B cell (primary cell): Measurements from ENCODE around the gene TCF3. TPM values are rescaled to one million over a fixed set of nuclear protein-coding genes. Genes with fewer than 3 reads are reported as not detected.

Experiments used
- ATAC-seq: fragments of 200-7000 bp; cut with Tn5 transposase; one replicate; pipeline ENCODE4 v1.10.0; 2021; ENCODE audit warnings: low read depth, mild to moderate bottlenecking, moderate number of reproducible peaks, moderate library complexity
- CTCF ChIA-PET: fragments of 350-600 bp; sonication (Branson Sonifier 250); formaldehyde crosslinking; loops from one replicate; lab custom pipeline; 2021; ENCODE audit warnings: antibody characterized with exemption, inconsistent platforms; lab: Charles Lee
- POLR2A ChIA-PET: fragments of 350-600 bp; sonication (Branson Sonifier 250); formaldehyde crosslinking; loops from one replicate; lab custom pipeline; 2021; ENCODE audit warnings: antibody characterized with exemption; lab: Charles Lee
- DNase-seq: peaks from one replicate; pipeline ENCODE4 v3.0.0; 2013
- H2AFZ ChIP-seq: 2 replicates; pipeline ENCODE4 v1.6.1; 2012; ENCODE audit warnings: mild to moderate bottlenecking, low read depth, low read length; ENCODE audit not compliant: insufficient read depth, poor library complexity, severe bottlenecking
- H3K27ac ChIP-seq, 2 donors: 1 replicate in 1 of 2; 2 replicates in 1 of 2; pipeline ENCODE4 v1.5.1; 2012 to 2013; ENCODE audit warnings: low read length in 2 of 2, mild to moderate bottlenecking in 2 of 2, moderate library complexity in 1 of 2
- H3K27me3 ChIP-seq, 4 experiments: fragments of 200-600 bp in 1 of 4; sonication (generic) in 1 of 4; replicated peaks in 1 of 4; 1 replicate in 2 of 4; 2 replicates in 2 of 4; pipeline versions ENCODE4 v1.6.1 to v1.7.0; 2013 to 2016; ENCODE audit warnings: low read length in 3 of 4, mild to moderate bottlenecking in 2 of 4, mixed read lengths in 1 of 4, moderate library complexity in 1 of 4; ENCODE audit not compliant: insufficient read depth in 4 of 4, control insufficient read depth in 3 of 4; ENCODE audit errors: control extremely low read depth in 1 of 4
- H3K36me3 ChIP-seq, 2 experiments: replicated peaks in 1 of 2; 1 replicate in 1 of 2; 2 replicates in 1 of 2; pipeline versions ENCODE4 v1.6.1 to v1.7.1; 2013; ENCODE audit warnings: low read length in 1 of 2; ENCODE audit not compliant: insufficient read depth in 2 of 2, control insufficient read depth in 1 of 2; ENCODE audit errors: control extremely low read depth in 1 of 2, extremely low read depth in 1 of 2
- H3K4me1 ChIP-seq, 2 donors: fragments of 200-600 bp in 1 of 2; sonication (generic) in 1 of 2; 1 replicate in 1 of 2; 2 replicates in 1 of 2; pipeline versions ENCODE4 v1.5.1 to v1.6.1; 2013 to 2017; ENCODE audit warnings: low read length in 2 of 2; ENCODE audit not compliant: control insufficient read depth in 2 of 2, insufficient read depth in 2 of 2
- H3K4me2 ChIP-seq: replicated peaks from 2 replicates; pipeline ENCODE3; 2012; ENCODE audit warnings: mild to moderate bottlenecking, low read depth, low read length; ENCODE audit not compliant: poor library complexity, severe bottlenecking
- H3K4me3 ChIP-seq, 5 experiments: fragments of 200-600 bp in 1 of 5; sonication (generic) in 1 of 5; 1 replicate in 3 of 5; 2 replicates in 2 of 5; pipeline versions ENCODE4 v1.5.1 to v1.7.0; 2011 to 2016; ENCODE audit warnings: low read length in 4 of 5, mild to moderate bottlenecking in 4 of 5, low read depth in 2 of 5, control low read depth in 1 of 5, moderate library complexity in 1 of 5; ENCODE audit not compliant: insufficient read depth in 1 of 5; ENCODE audit errors: control extremely low read depth in 1 of 5, extremely low read depth in 1 of 5
- H3K79me2 ChIP-seq: fragments of 200-600 bp; sonication (generic); one replicate; pipeline ENCODE4 v1.6.0; 2016; ENCODE audit warnings: low read length; ENCODE audit not compliant: control insufficient read depth, insufficient read depth
- H3K9ac ChIP-seq: fragments of 200-600 bp; sonication (generic); 2 replicates; pipeline ENCODE4 v1.6.1; 2017; ENCODE audit warnings: mild to moderate bottlenecking, low read length, moderate library complexity
- H3K9me3 ChIP-seq, 3 donors: one replicate each; pipeline versions ENCODE4 v1.6.1 to v1.7.1; 2013; ENCODE audit warnings: low read length in 2 of 3; ENCODE audit not compliant: control insufficient read depth in 2 of 3, insufficient read depth in 1 of 3; ENCODE audit errors: control extremely low read depth in 1 of 3
- H4K20me1 ChIP-seq: 2 replicates; pipeline ENCODE4 v1.6.0; 2012; ENCODE audit warnings: mild to moderate bottlenecking, low read length; ENCODE audit not compliant: insufficient read depth, control insufficient read depth, poor library complexity, severe bottlenecking
- H3K27ac Mint-ChIP-seq: one replicate; pipeline ENCODE4 v1.8.0; 2021; ENCODE audit warnings: mixed read lengths
- H3K27me3 Mint-ChIP-seq: one replicate; pipeline ENCODE4 v1.8.0; 2021; ENCODE audit warnings: mixed read lengths
- H3K4me1 Mint-ChIP-seq: one replicate; pipeline ENCODE4 v1.8.0; 2021; ENCODE audit warnings: mixed read lengths
- H3K4me3 Mint-ChIP-seq: one replicate; pipeline ENCODE4 v1.8.0; 2021; ENCODE audit warnings: mixed read lengths
- H3K9me3 Mint-ChIP-seq: one replicate; pipeline ENCODE4 v1.8.0; 2022; ENCODE audit warnings: mixed read lengths; ENCODE audit not compliant: insufficient read depth
- CTCF ChIP-seq: fragments of 200-600 bp; IDR thresholded peaks from one replicate; pipeline ENCODE4 v1.8.0; 2022; ENCODE audit warnings: antibody characterized with exemption, mild to moderate bottlenecking
- EZH2 ChIP-seq: IDR thresholded peaks from 2 replicates; pipeline ENCODE4 v1.6.1; 2012; ENCODE audit warnings: borderline replicate concordance, low read depth, mild to moderate bottlenecking, moderate library complexity, low read length; ENCODE audit not compliant: insufficient read depth, poor library complexity, severe bottlenecking
- WGBS: methylation state at CpG from one replicate; pipeline ENCODE4 v1.1.5; 2013; ENCODE audit warnings: missing lambda C conversion rate; ENCODE audit not compliant: insufficient coverage; 5-methylcytosine and 5-hydroxymethylcytosine counted together
- intact Hi-C: fragments of 100-400 bp; cut with micrococcal nuclease; formaldehyde crosslinking; loops from one replicate; pipeline ENCODE4 v1.10.0; 2022
- polyA plus RNA-seq: library from polyadenylated mRNA; depleted of rRNA; stranded (reverse); fragments of >200 nt; gene quantifications from 2 replicates; pipeline ENCODE4 v1.2.3, GENCODE V29; 2012
- total RNA-seq, 2 donors: library from RNA; stranded (reverse); fragments of 120-200 nt in 1 of 2; gene quantifications; 1 replicate in 1 of 2; 2 replicates in 1 of 2; pipeline versions ENCODE4 v1.2.3 to v1.2.4, GENCODE V29; 2013 to 2022

Gene TCF3
- total and polyA plus RNA-seq, 2 donors (not counting 1 experiment from before 2014, with no cell fraction given): 278 to 588 TPM

GRCh38 chr19:1646659-1647453 is 5.6 kb downstream of the TCF3 start:
- Mint-ChIP-seq H3K4me3 (peak overlapping the region; percentile 96), H3K4me1 (peaks cover 44% of the 10 kb centered on the region), H3K9me3 (no peaks in the 10 kb centered on the region), H3K27me3 (no peaks in the 10 kb centered on the region), H3K27ac (peak overlapping the region; percentile 96)
- ChIA-PET CTCF (interaction anchor here (0.6 to 1.9 kb wide), 3 partner anchors 22 to 154 kb away, joined by 4 to 8 read pairs (median 5); no protein-coding TSS in a partner anchor), POLR2A (interaction anchor here (0.5 to 1.2 kb wide), 3 partner anchors 22 to 1415 kb away, joined by 3 to 4 read pairs (median 3); no protein-coding TSS in a partner anchor)
- peak overlapping the region; percentile 70 for H3K9ac ChIP-seq
- no peak overlapping the region for H2AFZ ChIP-seq
- H3K9me3 ChIP-seq: no peaks in the 10 kb centered on the region
- H3K27me3 ChIP-seq: no peaks in the 10 kb centered on the region
- ATAC-seq (no peak), DNase-seq (peak; percentile 61)
- H3K4me2 ChIP-seq: peak overlapping the region; percentile 87
- peak overlapping the region in 1 of 5 experiments; percentile 74 for H3K4me3 ChIP-seq
- peaks cover 68% of the 10 kb centered on the region for H3K79me2 ChIP-seq
- peaks cover 39 to 48% of the 10 kb centered on the region in 2 donors for H3K4me1 ChIP-seq
- WGBS: 40% methylated on average over 27 of the region's 29 CpGs
- H3K36me3 ChIP-seq: peaks cover 0 to 53% of the 10 kb centered on the region in 2 experiments
- H3K27ac ChIP-seq: peak overlapping the region; percentile 67 to 70
- intact Hi-C loops: no loop called here
- H4K20me1 ChIP-seq: peaks cover 93% of the 10 kb centered on the region
- TF ChIP-seq EZH2: no peak
- TF ChIP-seq CTCF: no peak

GRCh38 chr19:1646149-1646548 is 6.3 kb downstream of the TCF3 start:
- H3K9me3 Mint-ChIP-seq: no peaks in the 10 kb centered on the region
- H3K27ac Mint-ChIP-seq: peak overlapping the region; percentile 88
- peaks cover 45% of the 10 kb centered on the region for H3K4me1 Mint-ChIP-seq
- peaks cover 68% of the 10 kb centered on the region for H3K79me2 ChIP-seq
- H3K27me3 ChIP-seq: no peaks in the 10 kb centered on the region
- H3K4me3 Mint-ChIP-seq: no peak overlapping the region
- peaks cover 39 to 47% of the 10 kb centered on the region in 2 donors for H3K4me1 ChIP-seq
- WGBS: 95% methylated on average over 22 of the region's 24 CpGs
- ChIA-PET CTCF (interaction anchor here (1.9 kb wide), 1 partner anchor 26 kb away, joined by 8 read pairs; no protein-coding TSS in a partner anchor), POLR2A (interaction anchor here (0.5 to 1.2 kb wide), 3 partner anchors 11 to 1416 kb away, joined by 3 to 6 read pairs (median 4); no protein-coding TSS in a partner anchor)
- no peak overlapping the region for H3K4me2 ChIP-seq
- H2AFZ ChIP-seq: no peak overlapping the region
- DNase-seq: no peak
- ATAC-seq: no peak
- no peaks in the 10 kb centered on the region for H3K27me3 Mint-ChIP-seq
- no peaks in the 10 kb centered on the region for H3K9me3 ChIP-seq
- no peak overlapping the region for H3K9ac ChIP-seq
- H3K36me3 ChIP-seq: peaks cover 0 to 56% of the 10 kb centered on the region in 2 experiments
- no peak overlapping the region for H3K4me3 ChIP-seq
- TF ChIP-seq EZH2 (no peak), CTCF (no peak)
- intact Hi-C loops: no loop called here
- H4K20me1 ChIP-seq: peaks cover 90% of the 10 kb centered on the region
- H3K27ac ChIP-seq: no peak overlapping the region
